Stimulated activated CD8-positive, alpha-beta memory T cell treated with anti-CD3 and anti-CD28 coated beads, Interleukin-4, amount 100 ng/mL, for 1 hour (primary cell): ENCODE data around the gene HECTD1.
"Not testable (repeated sequence)": the region's sequence is repeated elsewhere in the genome, so short reads cannot be mapped to it uniquely, and the experiment has no call there.

Experiments used
- DNase-seq, 2 donors: peaks; one replicate each; pipeline ENCODE4 v3.0.0-alpha.2; 2020; ENCODE audit warnings: low read depth in 2 of 2, low spot score in 1 of 2

Gene HECTD1

GRCh38 chr14:31207755-31208545 lies at the start of gene HECTD1:
Gene HECTD1, minus strand, starts transcription at chr14:31207793. Its CDS starts 1,857 bp downstream, at chr14:31205936.
- DNase-seq, result peak; percentile 74 to 77

DNA sequence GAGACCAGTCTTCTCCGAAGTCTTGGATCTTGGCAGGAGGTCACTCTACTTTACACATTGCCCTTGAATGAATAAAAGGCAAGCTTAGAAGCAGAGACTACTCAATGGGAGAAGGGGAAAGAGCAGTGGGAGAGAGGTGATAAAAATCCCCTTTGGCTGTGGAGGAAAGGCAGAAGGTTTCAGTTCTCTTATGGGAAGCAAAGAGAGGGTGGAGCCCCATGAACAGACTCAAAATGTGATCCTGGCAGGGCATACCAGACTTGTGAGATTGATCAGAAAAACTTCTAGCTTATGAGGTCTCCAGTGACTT lies 49.6 kb upstream of the HECTD1 start:
- no peak for DNase-seq

GRCh38 chr14:31256534-31257243 lies 49.1 kb upstream of the HECTD1 start:
- no peak for DNase-seq

GRCh38 chr14:31255918-31256317 lies 48.3 kb upstream of the HECTD1 start:
- DNase-seq, result not testable (repeated sequence)

GRCh38 chr14:31255286-31255685 lies 47.7 kb upstream of the HECTD1 start:
- no peak for DNase-seq

- no peak for DNase-seq
Observed at GRCh38 chr14:31253746-31254471, 46.3 kb upstream of the HECTD1 start.

- DNase-seq, result no peak
Observed at GRCh38 chr14:31252865-31253264, 45.3 kb upstream of the HECTD1 start.

DNA sequence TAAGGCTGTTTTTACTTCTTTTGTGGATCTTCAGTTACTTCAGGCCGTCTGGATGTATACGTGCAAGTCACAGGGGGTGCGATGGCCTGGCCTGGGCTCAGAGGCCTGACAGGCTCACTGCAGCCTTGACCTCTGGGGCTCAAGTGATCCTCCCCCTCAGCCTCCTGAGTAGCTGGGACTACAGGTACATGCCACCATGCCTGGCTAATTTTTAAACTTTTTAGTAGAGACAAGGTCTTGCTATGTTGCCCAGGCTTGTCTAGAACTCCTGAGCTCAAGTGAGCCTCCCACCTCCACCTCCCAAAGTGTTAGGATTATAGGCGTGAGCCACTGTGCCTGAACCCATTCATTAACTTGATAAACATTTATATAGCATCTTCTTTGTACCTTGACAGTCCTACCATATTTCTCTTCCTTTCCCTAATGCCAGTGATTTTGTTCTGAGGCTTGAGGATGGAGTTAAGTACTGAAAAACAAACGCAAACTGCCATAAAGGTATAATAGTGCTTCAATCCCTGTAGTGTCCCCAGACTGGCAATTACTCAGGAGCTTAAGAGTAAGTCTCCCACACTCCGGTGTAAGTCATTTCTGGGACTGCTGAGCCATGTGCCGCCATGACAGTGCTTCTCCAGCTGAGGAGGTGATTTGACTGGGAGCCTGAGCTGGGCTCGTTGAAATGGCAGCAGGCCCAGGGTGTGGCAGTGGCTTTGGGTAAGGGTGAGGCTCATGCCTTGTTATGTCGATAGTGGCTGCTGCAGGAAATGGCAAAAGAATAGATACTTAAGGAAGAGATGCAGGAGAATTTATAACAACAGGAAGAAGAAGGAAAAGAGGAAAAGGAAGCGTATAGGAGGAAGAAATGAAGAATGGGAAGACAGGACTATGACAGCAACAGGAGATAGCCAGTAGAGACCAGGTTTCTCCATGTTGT lies 43.7 kb upstream of the HECTD1 start:
- no peak for DNase-seq

DNA sequence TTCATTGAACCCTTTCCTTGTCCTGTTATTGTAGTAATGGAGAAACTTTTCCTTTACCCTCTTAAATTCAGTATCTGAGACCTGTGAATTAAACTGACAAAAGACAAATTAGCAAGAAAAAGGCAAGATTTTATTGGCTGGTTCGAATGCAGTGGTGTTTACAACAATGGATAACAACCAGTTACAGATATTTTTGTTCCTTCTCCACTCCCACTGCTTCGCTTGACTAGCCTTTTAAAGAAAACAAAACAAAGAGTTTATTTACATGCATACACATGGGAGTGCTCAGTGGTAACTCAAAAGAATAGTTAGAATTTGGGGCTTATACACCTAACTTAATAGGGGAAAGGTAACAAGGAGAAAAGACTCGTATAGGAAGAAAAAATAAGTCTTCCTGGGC lies 37.0 kb upstream of the HECTD1 start:
- no peak for DNase-seq

DNA sequence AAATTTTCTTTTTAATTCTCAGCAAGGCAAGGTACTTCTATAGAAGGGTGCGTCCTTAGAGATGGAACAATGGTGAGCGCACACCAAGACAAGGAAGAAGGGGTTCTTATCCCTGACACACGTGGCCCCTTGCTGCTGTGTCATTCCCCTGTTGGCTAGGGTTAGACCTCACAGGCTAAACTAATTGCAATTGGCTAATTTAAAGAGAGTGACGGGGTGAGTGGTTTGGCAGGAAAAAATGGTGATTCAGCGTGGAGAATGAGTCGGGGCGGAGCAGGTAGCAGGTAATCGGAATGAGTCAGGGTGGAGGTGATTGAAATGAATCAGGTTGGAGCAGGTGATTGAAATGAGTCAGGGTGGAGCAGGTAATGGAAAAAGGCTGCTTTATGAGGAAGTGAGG lies 36.3 kb upstream of the HECTD1 start:
- DNase-seq, result no peak

DNA sequence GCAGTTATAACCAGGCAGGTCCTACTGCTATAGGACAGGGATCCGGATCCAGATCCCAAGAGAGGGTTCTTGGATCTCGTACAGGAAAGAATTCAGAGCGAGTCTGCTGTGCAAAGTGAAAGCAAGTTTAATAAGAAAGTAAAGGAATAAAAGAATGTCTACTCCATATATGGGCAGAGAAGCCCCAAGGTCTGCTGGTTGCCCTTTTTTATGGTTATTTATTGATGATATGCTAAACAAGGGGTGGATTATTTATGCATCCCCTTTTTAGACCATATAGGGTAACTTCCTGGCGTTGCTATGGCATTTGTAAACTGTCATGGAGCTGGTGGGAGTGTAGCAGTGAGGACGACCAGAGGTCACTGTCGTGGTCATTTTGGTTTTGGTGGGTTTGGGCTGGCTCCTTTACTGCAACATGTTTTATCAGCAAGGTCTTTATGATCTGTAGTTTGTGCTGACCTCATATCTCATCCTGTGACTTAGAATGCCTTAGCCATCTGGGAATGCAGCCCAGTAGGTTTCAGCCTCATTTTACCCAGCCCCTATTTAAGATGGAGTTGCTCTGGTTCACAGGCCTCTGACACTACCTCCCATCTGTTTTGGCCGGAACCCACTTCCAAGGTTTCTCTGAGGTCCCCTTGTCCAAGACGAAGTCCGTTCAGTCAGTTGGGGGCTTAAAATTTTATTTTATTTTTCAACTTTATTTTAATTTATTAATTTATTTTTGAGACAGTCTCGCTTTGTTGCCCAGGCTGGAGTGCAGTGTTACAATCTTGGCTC lies 34.8 kb upstream of the HECTD1 start:
- not testable (repeated sequence) for DNase-seq

DNA sequence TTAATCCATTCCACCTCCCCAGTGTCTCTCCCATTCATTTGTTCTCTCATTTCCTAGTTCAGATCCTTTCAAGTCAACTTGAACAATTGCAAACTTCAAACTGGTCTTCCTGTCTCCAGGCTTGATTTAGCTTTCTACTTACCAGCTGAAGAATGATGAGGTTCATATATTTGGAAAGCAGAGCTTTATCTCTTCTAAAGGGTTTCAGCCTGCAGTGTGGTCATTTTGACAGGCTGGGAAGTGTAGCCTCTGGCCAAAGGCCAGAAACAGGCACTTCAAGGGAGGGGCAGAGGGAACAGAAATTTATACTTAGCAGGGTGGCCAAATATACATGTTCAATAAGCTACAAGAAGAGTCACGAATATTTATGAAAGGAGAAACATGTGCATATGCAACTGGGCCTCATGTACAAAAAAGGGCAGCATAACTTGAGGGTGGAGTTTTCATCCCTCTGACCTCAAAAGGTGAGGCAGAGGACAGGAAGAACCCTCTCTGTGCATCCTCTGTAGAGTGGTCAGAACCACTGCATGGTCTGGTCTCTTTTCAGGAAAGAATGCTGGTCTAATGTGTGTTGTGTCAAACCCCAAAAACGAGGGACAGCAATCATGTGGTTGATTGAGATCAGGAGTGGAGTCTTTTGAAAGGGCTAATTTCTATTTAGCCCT lies 34.0 kb upstream of the HECTD1 start:
- DNase-seq, result no peak

- DNase-seq, result no peak
Observed at GRCh38 chr14:31239741-31240140, 32.1 kb upstream of the HECTD1 start.

- DNase-seq, result no peak
Observed at GRCh38 chr14:31235462-31235861, 27.9 kb upstream of the HECTD1 start.

DNA sequence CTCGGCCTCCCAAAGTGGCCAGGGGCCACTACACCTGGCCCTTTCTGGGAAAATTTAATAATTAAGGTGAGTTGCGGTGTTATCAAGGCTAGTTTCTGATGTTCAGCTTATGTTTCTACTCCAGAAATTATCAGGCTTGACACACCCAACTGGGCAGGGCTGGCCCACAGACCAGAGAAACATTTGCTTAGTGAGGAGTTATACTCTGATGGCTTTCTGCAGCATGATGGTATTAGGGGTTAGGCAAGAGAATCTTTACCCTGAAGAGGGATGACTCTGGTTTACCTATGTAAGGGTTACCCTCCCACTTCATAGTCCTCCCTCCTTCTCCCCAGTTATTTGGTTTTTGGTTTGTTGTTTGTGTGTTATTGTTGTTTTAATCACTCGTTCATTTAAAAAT lies 24.5 kb upstream of the HECTD1 start:
- no peak for DNase-seq

DNA sequence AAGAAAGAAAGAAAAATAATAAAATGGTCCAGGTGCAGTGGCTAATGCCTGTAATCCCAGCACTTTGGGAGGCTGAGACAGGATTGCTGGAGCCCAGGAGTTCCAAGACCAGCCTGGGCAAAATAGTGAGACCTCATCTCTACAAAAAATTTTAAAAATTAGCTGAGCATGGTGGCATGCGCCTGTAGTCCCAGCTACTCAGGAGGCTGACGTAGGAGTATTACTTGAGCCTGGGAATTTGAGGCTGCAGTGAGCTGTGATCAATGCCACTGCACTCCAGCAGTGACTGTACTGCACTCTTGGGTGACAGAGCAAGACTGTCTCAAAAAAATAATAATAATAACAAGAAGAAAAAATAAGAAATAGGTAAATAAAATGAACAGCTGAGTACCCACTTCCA lies 23.7 kb upstream of the HECTD1 start:
- not testable (repeated sequence) for DNase-seq

DNA sequence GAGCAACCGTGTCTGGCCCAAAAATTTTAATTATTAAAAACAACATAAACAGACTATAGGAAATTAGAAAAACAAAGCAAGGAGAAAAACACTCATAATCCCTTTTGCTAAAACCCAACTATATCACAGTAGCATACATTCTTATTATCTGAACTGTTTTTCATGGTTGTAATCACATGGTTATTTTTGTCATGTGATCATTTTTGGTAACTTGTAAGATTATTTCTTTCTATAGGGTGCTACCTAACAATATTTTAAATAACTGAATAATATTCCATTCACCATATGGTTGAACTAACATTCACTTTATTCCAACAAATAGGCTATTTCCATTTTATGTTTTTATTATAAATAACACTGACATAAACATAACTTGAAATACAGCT lies 23.0 kb upstream of the HECTD1 start:
- DNase-seq, result no peak

DNA sequence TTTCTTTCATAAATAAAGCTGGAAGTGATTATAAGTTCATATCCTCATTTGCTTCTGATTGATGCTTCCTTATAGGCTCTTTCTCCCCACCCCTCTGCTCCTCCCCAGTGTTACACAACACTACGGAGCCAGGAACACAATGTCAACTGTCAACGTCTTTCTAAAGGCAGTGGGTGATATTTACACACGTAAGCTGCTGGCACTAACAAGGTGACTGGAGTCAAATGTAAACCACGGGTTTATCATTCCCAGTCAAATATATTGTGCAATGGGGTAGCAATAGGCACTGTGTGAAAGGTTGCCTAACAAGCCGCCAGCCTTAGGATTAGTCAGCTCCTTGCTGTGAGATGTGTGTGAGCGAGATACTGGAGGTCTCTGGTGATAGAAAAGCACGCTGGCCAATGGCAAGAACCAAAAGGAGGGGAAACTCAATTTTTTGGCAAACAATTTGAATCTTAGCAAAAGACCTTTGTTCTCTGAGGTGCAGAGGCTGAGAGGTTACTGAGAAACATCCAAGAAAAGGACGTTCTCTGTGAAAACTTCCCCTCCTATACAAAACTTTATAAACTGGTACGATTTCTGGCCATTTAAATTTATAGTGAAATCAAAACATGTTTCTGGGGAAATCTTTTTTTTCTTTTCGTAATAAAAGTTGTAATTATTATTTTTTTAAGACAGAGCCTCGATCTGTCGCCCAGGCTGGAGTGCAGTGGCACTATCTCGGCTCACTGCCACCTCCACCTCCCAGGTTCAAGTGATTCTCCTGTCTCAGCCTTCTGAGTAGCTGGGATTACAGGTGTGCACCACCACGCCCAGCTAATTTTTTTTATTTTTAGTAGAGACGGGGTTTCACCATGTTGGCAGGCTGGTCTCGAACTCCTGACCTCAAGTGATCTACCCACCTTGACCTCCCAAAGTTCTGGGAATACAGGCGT lies 22.3 kb upstream of the HECTD1 start:
- no peak for DNase-seq

DNA sequence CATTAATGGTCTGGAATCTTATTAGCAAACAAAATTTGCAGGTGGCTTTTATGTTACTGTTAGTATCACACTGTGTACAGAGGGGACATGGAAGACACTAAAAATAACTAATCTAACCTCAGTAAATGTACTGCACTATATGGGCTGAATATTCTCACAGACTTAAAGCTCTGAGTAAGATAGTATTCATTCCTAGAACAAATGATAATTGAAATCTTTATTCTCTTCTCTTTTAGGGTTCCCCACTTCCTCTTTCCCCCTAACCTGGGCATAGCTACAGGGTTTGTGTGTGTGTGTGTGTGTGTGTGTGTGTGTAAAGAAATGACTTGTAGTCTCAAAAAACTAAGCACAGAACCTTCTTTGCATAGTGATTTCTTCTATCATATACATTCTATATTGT lies 21.4 kb upstream of the HECTD1 start:
- DNase-seq, result no peak
